HG03064 (cell line): ENCODE results near the gene HIGD1A.

Experiments used
- ATAC-seq: cut with Tn5 transposase; IDR thresholded peaks from one replicate; pipeline ENCODE4 v1.9.1; 2021; ENCODE audit warnings: low read depth; ENCODE audit not compliant: unreplicated experiment

Gene HIGD1A

GRCh38 chr3:42741796-42742195, 62.5 kb downstream of the HIGD1A start:
- no peak for ATAC-seq

- no peak for ATAC-seq
Observed at GRCh38 chr3:42739401-42740158, 64.7 kb downstream of the HIGD1A start.

GRCh38 chr3:42736531-42736930, 67.8 kb downstream of the HIGD1A start:
- no peak for ATAC-seq

GRCh38 chr3:42736081-42736480, 68.2 kb downstream of the HIGD1A start:
- ATAC-seq, result no peak

- no peak for ATAC-seq
Observed at GRCh38 chr3:42735615-42736014, 68.7 kb downstream of the HIGD1A start.

- ATAC-seq, result no peak
Observed at GRCh38 chr3:42735019-42735418, 69.3 kb downstream of the HIGD1A start.

GRCh38 chr3:42734263-42734860, 69.9 kb downstream of the HIGD1A start:
- no peak for ATAC-seq

GRCh38 chr3:42733501-42734262, 70.6 kb downstream of the HIGD1A start:
- no peak for ATAC-seq
